Keratinocyte (primary cell): ENCODE results near the gene MAGOHB. TPM values are rescaled to one million over a fixed set of nuclear protein-coding genes. Genes with fewer than 3 reads are reported as not detected.

Source experiments
- DNase-seq: peaks from one replicate; pipeline ENCODE4 v3.0.0-alpha.2; 2011; ENCODE audit warnings: low read depth, missing footprints, low spot score
- FAIRE-seq: peaks from 2 replicates; lab custom pipeline; 2011; peaks lifted over from hg19 to GRCh38; lab: Jason Lieb, UNC
- H2AFZ ChIP-seq: 2 replicates; pipeline ENCODE4 v1.6.0; 2012; ENCODE audit warnings: low read length, control low read depth, inconsistent platforms; ENCODE audit not compliant: control insufficient read depth
- H3K27ac ChIP-seq: 2 replicates; pipeline ENCODE4 v1.5.1; 2011; ENCODE audit warnings: low read length; ENCODE audit not compliant: control insufficient read depth, insufficient read depth
- H3K27me3 ChIP-seq: 3 replicates; pipeline ENCODE4 v1.6.0; 2011; ENCODE audit warnings: low read length; ENCODE audit not compliant: control insufficient read depth, insufficient read depth; ENCODE audit errors: extremely low read depth
- H3K36me3 ChIP-seq, 2 experiments: 2 replicates in 1 of 2; 3 replicates in 1 of 2; pipeline ENCODE4 v1.5.1; 2011; ENCODE audit warnings: low read length in 2 of 2, mild to moderate bottlenecking in 1 of 2; ENCODE audit not compliant: control insufficient read depth in 2 of 2, insufficient read depth in 2 of 2; ENCODE audit errors: extremely low read depth in 1 of 2
- H3K4me1 ChIP-seq: 3 replicates; pipeline ENCODE4 v1.5.1; 2011; ENCODE audit warnings: low read length; ENCODE audit not compliant: control insufficient read depth, insufficient read depth; ENCODE audit errors: extremely low read depth
- H3K4me2 ChIP-seq: 3 replicates; pipeline ENCODE4 v1.6.0; 2011; ENCODE audit warnings: low read depth, low read length; ENCODE audit not compliant: control insufficient read depth, insufficient read depth; ENCODE audit errors: extremely low read depth
- H3K4me3 ChIP-seq, 3 experiments: fragments of 200-600 bp in 1 of 3; sonication (generic) in 1 of 3; 2 replicates in 2 of 3; 3 replicates in 1 of 3; pipeline ENCODE4 v1.5.1; 2011 to 2016; ENCODE audit warnings: low read length in 3 of 3, mild to moderate bottlenecking in 3 of 3, control low read depth in 2 of 3, inconsistent platforms in 1 of 3, low read depth in 1 of 3, mixed read lengths in 1 of 3, mixed run types in 1 of 3, moderate library complexity in 1 of 3; ENCODE audit not compliant: control insufficient read depth in 2 of 3, insufficient read depth in 2 of 3; ENCODE audit errors: extremely low read depth in 1 of 3
- H3K79me2 ChIP-seq: 2 replicates; pipeline ENCODE4 v1.6.0; 2012; ENCODE audit warnings: low read length; ENCODE audit not compliant: control insufficient read depth, insufficient read depth
- H3K9ac ChIP-seq: 3 replicates; pipeline ENCODE4 v1.6.0; 2011; ENCODE audit warnings: low read length; ENCODE audit not compliant: control insufficient read depth, insufficient read depth; ENCODE audit errors: extremely low read depth
- H3K9me1 ChIP-seq: 3 replicates; pipeline ENCODE4 v1.6.0; 2011; ENCODE audit warnings: low read length; ENCODE audit not compliant: control insufficient read depth, insufficient read depth; ENCODE audit errors: extremely low read depth
- H3K9me3 ChIP-seq: 2 replicates; pipeline ENCODE4 v1.5.1; 2012; ENCODE audit warnings: low read depth, low read length; ENCODE audit not compliant: control insufficient read depth
- H4K20me1 ChIP-seq: 3 replicates; pipeline ENCODE4 v1.6.0; 2011; ENCODE audit warnings: low read length; ENCODE audit not compliant: control insufficient read depth, insufficient read depth; ENCODE audit errors: extremely low read depth
- EZH2 ChIP-seq: IDR thresholded peaks from one replicate; pipeline ENCODE4 v1.6.1; 2012; ENCODE audit warnings: inconsistent platforms, mild to moderate bottlenecking, low read length, moderate library complexity
- dilution Hi-C: fragments of 300-500 bp; cut with MboI; formaldehyde crosslinking; loops from one replicate; pipeline ENCODE4 v1.7.0; 2020; ENCODE audit warnings: low sequenced_read_pairs; ENCODE audit not compliant: extremely low pct_ligation_motif_present
- polyA minus RNA-seq, 3 experiments: library from RNA; depleted of rRNA, polyadenylated mRNA; stranded (reverse); fragments of >200 nt; gene quantifications; 1 replicate in 1 of 3; 2 replicates in 1 of 3; 3 replicates in 1 of 3; pipeline ENCODE4 v1.2.3, GENCODE V29; 2011
- polyA plus RNA-seq, 5 experiments: library from polyadenylated mRNA; depleted of rRNA in 3 of 5; stranded (reverse) in 3 of 5; stranded (forward) in 1 of 5; unstranded in 1 of 5; fragments of >200 nt; gene quantifications; 1 replicate in 1 of 5; 2 replicates in 3 of 5; 3 replicates in 1 of 5; pipeline versions ENCODE4 v1.2.1 to v1.2.3, GENCODE V29; 2011 to 2012; ENCODE audit warnings: missing spikeins in 2 of 5, low read depth in 1 of 5, low replicate concordance in 1 of 5
- TF ChIP-seq, protein P1 (sequence below), 3 experiments: IDR thresholded peaks in 1 of 3; conservative IDR thresholded peaks in 1 of 3; optimal IDR thresholded peaks in 1 of 3; 2 replicates in 2 of 3; 3 replicates in 1 of 3; pipeline versions ENCODE3 to v1.5.1; 2011; ENCODE audit warnings: low read length in 3 of 3, mild to moderate bottlenecking in 3 of 3, moderate library complexity in 2 of 3, control low read depth in 1 of 3, inconsistent platforms in 1 of 3; ENCODE audit not compliant: insufficient read depth in 2 of 3; ENCODE audit errors: extremely low read depth in 1 of 3

Gene MAGOHB
- polyA plus RNA-seq (13.3 to 34.2 TPM (median 23.1 TPM) in 3 replicates), polyA minus RNA-seq (2.8 to 20.0 TPM (median 3.1 TPM) in 3 replicates)
- polyA plus RNA-seq (2011; ENCODE audit: low read depth): 15.9 TPM
- polyA plus RNA-seq (2011; cell fraction: cytosol; rRNA removed): 7.8 and 14.2 TPM in 2 replicates
- polyA plus RNA-seq (2011; cell fraction: nucleus; rRNA removed): 5.7 and 12.0 TPM in 2 replicates
- polyA plus RNA-seq (2012; ENCODE audit: low replicate concordance): 8.1 and 39.3 TPM in 2 replicates
- polyA minus RNA-seq (2011; cell fraction: cytosol; rRNA and poly(A)+ RNA removed): 5.2 TPM
- 3.6 and 9.3 TPM in 2 replicates for polyA minus RNA-seq (2011; cell fraction: nucleus; rRNA and poly(A)+ RNA removed)

DNA sequence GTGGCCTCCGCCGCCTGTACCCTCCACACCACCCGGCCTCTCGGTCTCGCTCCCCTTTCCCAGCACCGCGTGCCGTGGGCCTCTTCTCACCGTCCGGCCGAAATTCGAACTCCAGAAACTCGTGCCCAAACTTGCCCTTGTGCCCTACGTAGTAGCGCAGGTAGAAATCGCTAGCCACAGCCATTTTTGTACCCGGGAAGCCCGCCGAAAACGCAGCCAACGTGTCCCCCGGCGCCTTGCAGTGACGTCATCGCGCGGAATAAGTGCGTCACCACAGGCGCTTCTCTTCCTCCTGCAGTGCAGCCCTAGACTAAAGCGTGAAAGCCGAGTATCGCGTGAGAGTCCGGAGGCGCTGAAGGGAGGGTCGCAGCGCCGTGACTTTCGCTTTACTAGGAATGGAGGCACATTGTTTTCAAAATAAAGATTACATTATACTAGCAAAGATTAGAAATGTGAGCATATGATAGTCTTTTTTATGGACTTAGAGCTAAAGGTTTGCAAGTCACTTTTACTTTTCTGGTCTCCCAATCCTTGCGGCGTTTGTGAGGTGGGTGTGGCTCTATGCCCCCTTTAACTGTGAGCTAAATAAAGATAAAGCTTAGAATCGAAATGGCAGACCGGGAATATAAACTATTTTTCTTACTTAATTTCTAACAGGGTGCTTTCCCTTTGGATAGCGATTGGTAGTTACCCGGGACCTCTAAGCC is at the start of gene MAGOHB:
TSS of gene MAGOHB (minus strand) at position 261 of the 707 bp plus-strand sequence. CDS start at position 184, 77 bp downstream.
- dilution Hi-C loops: no loop called here
- peak; percentile 71 for FAIRE-seq
- no peaks in the 10 kb centered on the region for H3K9me3 ChIP-seq
- H3K9me1 ChIP-seq: no peaks in the 10 kb centered on the region
- H3K4me1 ChIP-seq: peaks cover 26% of the 10 kb centered on the region
- H3K36me3 ChIP-seq: peaks cover 0 to 3% of the 10 kb centered on the region in 2 experiments
- H4K20me1 ChIP-seq: no peaks in the 10 kb centered on the region
- peak within 1 kb of the TSS; percentile 91 for H2AFZ ChIP-seq
- peak within 1 kb of the TSS; percentile 99 for H3K4me2 ChIP-seq
- H3K27ac ChIP-seq: peak within 1 kb of the TSS; percentile 99
- H3K9ac ChIP-seq: peak within 1 kb of the TSS; percentile 99
- no peaks in the 10 kb centered on the region for H3K27me3 ChIP-seq
- TF ChIP-seq EZH2: no peak
- TF ChIP-seq, protein P1, sequence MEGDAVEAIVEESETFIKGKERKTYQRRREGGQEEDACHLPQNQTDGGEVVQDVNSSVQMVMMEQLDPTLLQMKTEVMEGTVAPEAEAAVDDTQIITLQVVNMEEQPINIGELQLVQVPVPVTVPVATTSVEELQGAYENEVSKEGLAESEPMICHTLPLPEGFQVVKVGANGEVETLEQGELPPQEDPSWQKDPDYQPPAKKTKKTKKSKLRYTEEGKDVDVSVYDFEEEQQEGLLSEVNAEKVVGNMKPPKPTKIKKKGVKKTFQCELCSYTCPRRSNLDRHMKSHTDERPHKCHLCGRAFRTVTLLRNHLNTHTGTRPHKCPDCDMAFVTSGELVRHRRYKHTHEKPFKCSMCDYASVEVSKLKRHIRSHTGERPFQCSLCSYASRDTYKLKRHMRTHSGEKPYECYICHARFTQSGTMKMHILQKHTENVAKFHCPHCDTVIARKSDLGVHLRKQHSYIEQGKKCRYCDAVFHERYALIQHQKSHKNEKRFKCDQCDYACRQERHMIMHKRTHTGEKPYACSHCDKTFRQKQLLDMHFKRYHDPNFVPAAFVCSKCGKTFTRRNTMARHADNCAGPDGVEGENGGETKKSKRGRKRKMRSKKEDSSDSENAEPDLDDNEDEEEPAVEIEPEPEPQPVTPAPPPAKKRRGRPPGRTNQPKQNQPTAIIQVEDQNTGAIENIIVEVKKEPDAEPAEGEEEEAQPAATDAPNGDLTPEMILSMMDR (optimal IDR thresholded peaks at IDR 0.05 in 1 of 3, IDR thresholded peaks at IDR 0.05 in 1 of 3, conservative IDR thresholded peaks at IDR 0.05 in 1 of 3; ENCODE audit: extremely low read depth in 1 of 3, insufficient read depth in 2 of 3, low read length in 3 of 3): no peak
- peaks cover 22% of the 10 kb centered on the region for H3K79me2 ChIP-seq
- peak; percentile 76 for DNase-seq
- peak within 1 kb of the TSS; percentile 77 to 97 (median 82) for H3K4me3 ChIP-seq

DNA sequence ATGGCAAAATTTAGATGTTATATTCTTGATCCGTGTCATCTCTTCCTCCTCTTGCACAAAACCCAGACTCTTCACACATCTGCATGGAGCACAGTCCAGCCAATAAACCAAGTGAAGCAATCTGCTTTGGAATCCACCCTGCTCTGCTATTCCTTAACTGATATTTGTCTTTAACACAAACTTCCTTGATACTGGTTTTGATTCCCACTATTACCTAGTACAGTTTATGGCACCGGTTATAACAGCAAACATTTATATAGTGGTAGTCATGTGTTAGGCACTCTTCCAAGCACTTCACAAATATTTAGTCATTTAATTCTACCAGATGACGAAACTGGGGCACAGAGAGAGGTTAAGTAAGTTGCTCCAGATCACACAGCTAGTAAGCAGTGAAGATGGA is 47.9 kb upstream of the MAGOHB start:
- Histone ChIP-seq H3K4me1 (no peaks in the 10 kb centered on the region), H3K27ac (no peak overlapping the region), H4K20me1 (no peaks in the 10 kb centered on the region), H2AFZ (no peak overlapping the region), H3K9ac (no peak overlapping the region), H3K4me3 (no peak overlapping the region), H3K79me2 (no peaks in the 10 kb centered on the region), H3K9me3 (no peaks in the 10 kb centered on the region), H3K27me3 (no peaks in the 10 kb centered on the region), H3K9me1 (no peaks in the 10 kb centered on the region), H3K36me3 (no peaks in the 10 kb centered on the region), H3K4me2 (no peak overlapping the region)
- no peak for TF ChIP-seq EZH2
- TF ChIP-seq, protein P1 (optimal IDR thresholded peaks at IDR 0.05 in 1 of 3, IDR thresholded peaks at IDR 0.05 in 1 of 3, conservative IDR thresholded peaks at IDR 0.05 in 1 of 3; ENCODE audit: extremely low read depth in 1 of 3, insufficient read depth in 2 of 3, low read length in 3 of 3): no peak
- FAIRE-seq (peak; percentile 43), DNase-seq (no peak)
- dilution Hi-C loops: no loop called here
